GM23248 (cell line): ENCODE data around the gene UBE2H. TPM values are rescaled to one million over a fixed set of nuclear protein-coding genes. Genes with fewer than 3 reads are reported as not detected.

Experiments used
- DNase-seq: peaks from one replicate; pipeline ENCODE4 v3.0.0-alpha.2; 2015
- H2AFZ ChIP-seq: fragments of 200-600 bp; sonication (generic); 2 replicates; pipeline ENCODE4 v1.6.1; 2016; ENCODE audit warnings: antibody characterized with exemption
- H3F3A ChIP-seq: fragments of 200-600 bp; sonication (generic); 2 replicates; pipeline ENCODE4 v1.6.1; 2016; ENCODE audit warnings: mild to moderate bottlenecking, antibody characterized with exemption, mixed run types; ENCODE audit not compliant: insufficient read depth
- H3K27ac ChIP-seq: fragments of 200-600 bp; sonication (generic); 2 replicates; pipeline ENCODE4 v1.5.1; 2016; ENCODE audit warnings: mild to moderate bottlenecking
- H3K27me3 ChIP-seq: fragments of 200-600 bp; sonication (generic); replicated peaks from 2 replicates; pipeline ENCODE4 v1.6.1; 2016; ENCODE audit warnings: mild to moderate bottlenecking; ENCODE audit not compliant: insufficient read depth
- H3K36me3 ChIP-seq: fragments of 200-600 bp; sonication (generic); 2 replicates; pipeline ENCODE4 v1.6.1; 2016; ENCODE audit warnings: low read depth, mild to moderate bottlenecking
- H3K4me1 ChIP-seq: fragments of 200-600 bp; sonication (generic); 2 replicates; pipeline ENCODE4 v1.6.1; 2016; ENCODE audit warnings: mild to moderate bottlenecking; ENCODE audit not compliant: insufficient read depth
- H3K4me2 ChIP-seq: fragments of 200-600 bp; sonication (generic); one replicate; pipeline ENCODE4 v1.6.1; 2016; ENCODE audit warnings: mild to moderate bottlenecking; ENCODE audit not compliant: unreplicated experiment
- H3K4me3 ChIP-seq: fragments of 200-600 bp; sonication (generic); 2 replicates; pipeline ENCODE4 v1.5.1; 2016; ENCODE audit warnings: mild to moderate bottlenecking
- H3K79me2 ChIP-seq: fragments of 200-600 bp; sonication (generic); 2 replicates; pipeline ENCODE4 v1.6.1; 2016; ENCODE audit warnings: mild to moderate bottlenecking; ENCODE audit not compliant: insufficient read depth
- H3K9ac ChIP-seq: fragments of 200-600 bp; sonication (generic); 2 replicates; pipeline ENCODE4 v1.6.1; 2016; ENCODE audit warnings: mild to moderate bottlenecking
- H3K9me2 ChIP-seq: fragments of 200-600 bp; sonication (generic); 2 replicates; pipeline ENCODE4 v1.6.1; 2016; ENCODE audit warnings: mixed run types, mild to moderate bottlenecking, moderate library complexity; ENCODE audit not compliant: insufficient read depth
- H3K9me3 ChIP-seq: fragments of 200-600 bp; sonication (generic); one replicate; pipeline ENCODE4 v1.6.1; 2017; ENCODE audit warnings: low read depth
- H4K20me1 ChIP-seq: fragments of 200-600 bp; sonication (generic); 2 replicates; pipeline ENCODE4 v1.6.0; 2016; ENCODE audit not compliant: insufficient read depth
- EZH2 ChIP-seq: fragments of 200-600 bp; sonication (generic); IDR thresholded peaks from 2 replicates; pipeline ENCODE4 v1.6.1; 2018; ENCODE audit warnings: antibody characterized with exemption, mild to moderate bottlenecking; ENCODE audit not compliant: insufficient read depth, poor library complexity, severe bottlenecking
- EZH2phosphoT487 ChIP-seq: fragments of 200-600 bp; sonication (generic); IDR thresholded peaks from 2 replicates; pipeline ENCODE4 v1.6.1; 2018; ENCODE audit warnings: antibody characterized with exemption, moderate library complexity, mild to moderate bottlenecking, low read depth; ENCODE audit not compliant: insufficient read depth
- WGBS, 2 experiments: methylation state at CpG; one replicate each; pipeline ENCODE4 v1.1.6; 2015 to 2017; ENCODE audit warnings: low lambda C conversion rate in 2 of 2, low coverage in 1 of 2; ENCODE audit errors: missing lambda C conversion rate in 2 of 2; 5-methylcytosine and 5-hydroxymethylcytosine counted together
- in situ Hi-C: fragments of 300-500 bp; cut with MboI; formaldehyde crosslinking; loops from 2 replicates; pipeline ENCODE4 v1.15.0; 2020
- polyA plus RNA-seq: library from polyadenylated mRNA; unstranded; fragments of >200 nt; fragmentation: Nextera tagmentation; extraction: Ambion mirVana; gene quantifications from 2 replicates; pipeline ENCODE4 v1.2.1, GENCODE V29; 2016
- total RNA-seq: library from RNA; depleted of rRNA; stranded (reverse); fragments of >200 nt; shearing (Covaris generic); gene quantifications from 2 replicates; pipeline ENCODE4 v1.2.3, GENCODE V29; 2014

UBE2H gene
- total and polyA plus RNA-seq, 2 experiments from 2014 or later = 40.7 to 44.4 TPM

DNA sequence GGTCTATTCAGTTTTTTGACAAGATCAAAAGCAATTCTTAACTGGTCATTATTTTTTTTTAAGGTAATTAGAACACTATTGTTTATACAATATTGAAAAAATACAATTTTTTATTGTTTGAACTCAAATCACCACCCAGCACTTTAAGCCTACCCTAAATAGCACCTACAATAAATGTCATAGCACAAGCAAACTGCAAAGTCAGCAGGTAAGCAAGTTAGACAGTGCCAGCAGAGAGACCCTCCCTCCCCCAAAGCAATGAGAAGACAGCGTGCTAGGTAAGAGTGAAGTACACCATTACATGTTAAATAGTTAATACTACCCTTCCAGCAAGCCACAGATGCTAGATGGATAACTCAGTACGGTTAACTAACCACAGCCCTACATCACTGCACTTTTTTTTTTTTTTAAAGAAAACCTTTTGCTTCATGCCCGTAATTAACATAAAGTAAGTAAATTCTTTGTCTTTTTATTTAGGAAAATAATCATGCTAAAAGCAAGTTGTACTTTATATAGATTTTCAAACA lies 120.0 kb downstream of the UBE2H start:
- no peaks in the 10 kb centered on the region for H3K27me3 ChIP-seq
- no peaks in the 10 kb centered on the region for H4K20me1 ChIP-seq
- in situ Hi-C loops = no loop called here
- peaks cover 21% of the 10 kb centered on the region; the same call in 1 of the 2 replicates for H3K36me3 ChIP-seq
- H3K4me1 ChIP-seq = peaks cover 27% of the 10 kb centered on the region
- H3K79me2 ChIP-seq = no peaks in the 10 kb centered on the region
- no peaks in the 10 kb centered on the region for H3K9me2 ChIP-seq
- TF ChIP-seq EZH2 (no peak), EZH2phosphoT487 (no peak)
- DNase-seq = no peak
- no peaks in the 10 kb centered on the region for H3K9me3 ChIP-seq
- no peak overlapping the region for H3K27ac ChIP-seq
- no peak overlapping the region for H3K4me2 ChIP-seq
- peaks cover 24% of the 10 kb centered on the region for H3F3A ChIP-seq
- no peak overlapping the region for H3K9ac ChIP-seq
- H2AFZ ChIP-seq = no peak overlapping the region
- H3K4me3 ChIP-seq = no peak overlapping the region
- 92 to 96% methylated on average over 3 of the region's 3 CpGs for WGBS, 2 experiments

DNA sequence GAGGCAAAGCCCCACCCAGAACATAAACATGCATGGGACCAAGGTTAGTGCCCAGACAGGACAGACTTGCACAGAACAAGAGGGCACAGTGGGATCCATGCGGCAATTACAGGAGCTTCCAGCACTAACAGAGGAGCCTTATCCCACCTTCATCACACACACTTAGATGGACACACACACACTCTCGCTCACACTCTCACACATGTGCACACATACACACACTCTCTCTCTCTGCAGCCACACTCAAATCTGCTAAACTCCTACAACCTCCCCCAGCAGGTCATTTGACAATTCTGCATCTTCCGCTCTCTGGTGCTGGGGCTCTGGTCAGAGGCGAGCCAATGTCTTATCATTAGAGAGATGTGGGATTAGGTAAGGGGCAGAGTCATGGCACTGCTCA lies 120.5 kb downstream of the UBE2H start:
- Histone ChIP-seq H3K27me3 (no peaks in the 10 kb centered on the region), H3K27ac (no peak overlapping the region; the same call in 1 of the 2 replicates), H2AFZ (no peak overlapping the region), H3K79me2 (no peaks in the 10 kb centered on the region), H4K20me1 (no peaks in the 10 kb centered on the region), H3K9me2 (no peaks in the 10 kb centered on the region), H3K9me3 (no peaks in the 10 kb centered on the region), H3K4me1 (peaks cover 27% of the 10 kb centered on the region), H3K36me3 (peaks cover 21% of the 10 kb centered on the region; the same call in 1 of the 2 replicates), H3K9ac (no peak overlapping the region), H3K4me2 (no peak overlapping the region), H3K4me3 (no peak overlapping the region), H3F3A (peaks cover 24% of the 10 kb centered on the region)
- TF ChIP-seq EZH2phosphoT487 (no peak), EZH2 (no peak)
- in situ Hi-C loops = no loop called here
- no peak for DNase-seq
- WGBS, 2 experiments = 99% methylated on average over 4 of the region's 4 CpGs

DNA sequence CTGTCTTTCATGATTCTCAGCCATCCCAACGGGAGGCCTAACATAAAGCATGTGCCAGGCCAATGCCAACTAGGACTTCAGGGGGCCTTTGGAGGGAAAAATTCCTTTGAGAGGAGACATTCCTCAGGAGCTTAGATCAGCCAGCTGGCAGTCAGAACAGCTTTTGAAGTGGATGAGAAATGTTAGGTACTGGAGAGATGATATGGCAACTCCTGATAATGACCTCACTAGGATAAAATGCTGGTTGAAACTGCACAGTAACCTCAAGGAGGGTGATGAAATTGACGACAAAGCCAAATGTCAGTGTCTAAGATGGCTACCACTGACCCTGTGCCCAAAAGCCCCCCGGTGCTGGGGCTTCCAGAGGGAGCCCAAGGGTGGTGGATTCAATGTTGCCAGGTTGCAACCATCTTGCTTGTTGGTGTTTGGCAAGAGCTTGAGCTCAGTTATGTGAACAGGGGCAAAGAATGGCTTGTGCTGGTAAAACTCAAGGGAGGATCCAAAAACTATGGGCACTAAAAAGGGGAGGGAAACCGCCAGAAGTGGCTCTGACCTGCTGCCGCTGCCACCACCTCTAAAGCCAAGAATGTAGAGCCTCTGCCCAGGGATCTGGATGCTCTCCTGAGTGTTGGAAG lies 121.2 kb downstream of the UBE2H start:
- in situ Hi-C loops = no loop called here
- peak overlapping the region; percentile 82 for H3K4me2 ChIP-seq
- no peak overlapping the region for H2AFZ ChIP-seq

DNA sequence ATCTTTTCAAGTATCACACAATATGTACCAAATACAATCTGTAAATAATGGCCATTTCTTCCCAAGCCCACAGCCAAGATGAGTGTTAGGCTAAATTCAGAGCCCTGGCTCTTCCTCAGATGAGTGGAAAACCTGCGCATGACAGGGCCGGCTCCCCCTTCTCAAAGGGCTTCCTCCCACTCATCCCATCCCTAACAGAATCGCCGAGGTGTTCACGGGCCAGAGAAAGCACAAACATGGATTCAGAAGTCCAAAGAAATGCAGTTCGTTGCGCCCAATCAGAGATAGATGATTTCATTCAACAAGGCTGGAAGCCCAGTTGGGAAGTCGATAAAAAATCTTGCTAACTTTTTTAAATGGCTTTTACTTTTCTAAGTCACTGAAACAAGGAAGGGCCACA lies 121.8 kb downstream of the UBE2H start:
- no peak overlapping the region for H2AFZ ChIP-seq
- in situ Hi-C loops = no loop called here
- peak overlapping the region; percentile 82 for H3K4me2 ChIP-seq
- 98 to 99% methylated on average over 8 of the region's 8 CpGs for WGBS, 2 experiments
- H3K27ac ChIP-seq = peak overlapping the region; percentile 83
- DNase-seq = no peak
- H3K79me2 ChIP-seq = no peaks in the 10 kb centered on the region
- no peaks in the 10 kb centered on the region for H3K27me3 ChIP-seq
- TF ChIP-seq EZH2phosphoT487 = no peak
- TF ChIP-seq EZH2 = no peak
- H4K20me1 ChIP-seq = no peaks in the 10 kb centered on the region
- no peak overlapping the region for H3K4me3 ChIP-seq
- no peaks in the 10 kb centered on the region for H3K9me3 ChIP-seq
- H3F3A ChIP-seq = peaks cover 24% of the 10 kb centered on the region
- H3K9me2 ChIP-seq = no peaks in the 10 kb centered on the region
- H3K4me1 ChIP-seq = peaks cover 27% of the 10 kb centered on the region
- peak overlapping the region; percentile 73 for H3K9ac ChIP-seq
- peaks cover 16% of the 10 kb centered on the region; the same call in 1 of the 2 replicates for H3K36me3 ChIP-seq

More for the DNA sequence above, 121.2 kb downstream of the UBE2H start:
- H3K4me1 ChIP-seq = peaks cover 27% of the 10 kb centered on the region
- H3K4me3 ChIP-seq = no peak overlapping the region
- H3K36me3 ChIP-seq = peaks cover 21% of the 10 kb centered on the region; the same call in 1 of the 2 replicates
- 56 to 63% methylated on average over 5 of the region's 5 CpGs for WGBS, 2 experiments
- no peaks in the 10 kb centered on the region for H3K27me3 ChIP-seq
- peak; percentile 86 for DNase-seq
- TF ChIP-seq EZH2phosphoT487 (no peak), EZH2 (no peak)
- peak overlapping the region; percentile 73 for H3K9ac ChIP-seq
- H3K27ac ChIP-seq = peak overlapping the region; percentile 83
- H3F3A ChIP-seq = peaks cover 24% of the 10 kb centered on the region
- H3K9me2 ChIP-seq = no peaks in the 10 kb centered on the region
- H4K20me1 ChIP-seq = no peaks in the 10 kb centered on the region
- no peaks in the 10 kb centered on the region for H3K9me3 ChIP-seq
- H3K79me2 ChIP-seq = no peaks in the 10 kb centered on the region
